Keratinocyte (primary cell): Measurements from ENCODE around the gene GTF3C4. TPM values are rescaled to one million over a fixed set of nuclear protein-coding genes. Genes with fewer than 3 reads are reported as not detected.

Experiments
- DNase-seq: peaks from one replicate; pipeline ENCODE4 v3.0.0-alpha.2; 2011; ENCODE audit warnings: low read depth, missing footprints, low spot score
- FAIRE-seq: peaks from 2 replicates; lab custom pipeline; 2011; peaks lifted over from hg19 to GRCh38; lab: Jason Lieb, UNC
- H2AFZ ChIP-seq: 2 replicates; pipeline ENCODE4 v1.6.0; 2012; ENCODE audit warnings: low read length, control low read depth, inconsistent platforms; ENCODE audit not compliant: control insufficient read depth
- H3K27ac ChIP-seq: 2 replicates; pipeline ENCODE4 v1.5.1; 2011; ENCODE audit warnings: low read length; ENCODE audit not compliant: control insufficient read depth, insufficient read depth
- H3K27me3 ChIP-seq: 3 replicates; pipeline ENCODE4 v1.6.0; 2011; ENCODE audit warnings: low read length; ENCODE audit not compliant: control insufficient read depth, insufficient read depth; ENCODE audit errors: extremely low read depth
- H3K36me3 ChIP-seq, 2 experiments: 2 replicates in 1 of 2; 3 replicates in 1 of 2; pipeline ENCODE4 v1.5.1; 2011; ENCODE audit warnings: low read length in 2 of 2, mild to moderate bottlenecking in 1 of 2; ENCODE audit not compliant: control insufficient read depth in 2 of 2, insufficient read depth in 2 of 2; ENCODE audit errors: extremely low read depth in 1 of 2
- H3K4me1 ChIP-seq: 3 replicates; pipeline ENCODE4 v1.5.1; 2011; ENCODE audit warnings: low read length; ENCODE audit not compliant: control insufficient read depth, insufficient read depth; ENCODE audit errors: extremely low read depth
- H3K4me2 ChIP-seq: 3 replicates; pipeline ENCODE4 v1.6.0; 2011; ENCODE audit warnings: low read depth, low read length; ENCODE audit not compliant: control insufficient read depth, insufficient read depth; ENCODE audit errors: extremely low read depth
- H3K4me3 ChIP-seq, 3 experiments: fragments of 200-600 bp in 1 of 3; sonication (generic) in 1 of 3; 2 replicates in 2 of 3; 3 replicates in 1 of 3; pipeline ENCODE4 v1.5.1; 2011 to 2016; ENCODE audit warnings: low read length in 3 of 3, mild to moderate bottlenecking in 3 of 3, control low read depth in 2 of 3, inconsistent platforms in 1 of 3, low read depth in 1 of 3, mixed read lengths in 1 of 3, mixed run types in 1 of 3, moderate library complexity in 1 of 3; ENCODE audit not compliant: control insufficient read depth in 2 of 3, insufficient read depth in 2 of 3; ENCODE audit errors: extremely low read depth in 1 of 3
- H3K79me2 ChIP-seq: 2 replicates; pipeline ENCODE4 v1.6.0; 2012; ENCODE audit warnings: low read length; ENCODE audit not compliant: control insufficient read depth, insufficient read depth
- H3K9ac ChIP-seq: 3 replicates; pipeline ENCODE4 v1.6.0; 2011; ENCODE audit warnings: low read length; ENCODE audit not compliant: control insufficient read depth, insufficient read depth; ENCODE audit errors: extremely low read depth
- H3K9me1 ChIP-seq: 3 replicates; pipeline ENCODE4 v1.6.0; 2011; ENCODE audit warnings: low read length; ENCODE audit not compliant: control insufficient read depth, insufficient read depth; ENCODE audit errors: extremely low read depth
- H3K9me3 ChIP-seq: 2 replicates; pipeline ENCODE4 v1.5.1; 2012; ENCODE audit warnings: low read depth, low read length; ENCODE audit not compliant: control insufficient read depth
- H4K20me1 ChIP-seq: 3 replicates; pipeline ENCODE4 v1.6.0; 2011; ENCODE audit warnings: low read length; ENCODE audit not compliant: control insufficient read depth, insufficient read depth; ENCODE audit errors: extremely low read depth
- CTCF ChIP-seq, 3 experiments: IDR thresholded peaks in 1 of 3; conservative IDR thresholded peaks in 1 of 3; optimal IDR thresholded peaks in 1 of 3; 2 replicates in 2 of 3; 3 replicates in 1 of 3; pipeline versions ENCODE3 to v1.5.1; 2011; ENCODE audit warnings: low read length in 3 of 3, mild to moderate bottlenecking in 3 of 3, moderate library complexity in 2 of 3, control low read depth in 1 of 3, inconsistent platforms in 1 of 3; ENCODE audit not compliant: insufficient read depth in 2 of 3; ENCODE audit errors: extremely low read depth in 1 of 3
- EZH2 ChIP-seq: IDR thresholded peaks from one replicate; pipeline ENCODE4 v1.6.1; 2012; ENCODE audit warnings: inconsistent platforms, mild to moderate bottlenecking, low read length, moderate library complexity
- dilution Hi-C: fragments of 300-500 bp; cut with MboI; formaldehyde crosslinking; loops from one replicate; pipeline ENCODE4 v1.7.0; 2020; ENCODE audit warnings: low sequenced_read_pairs; ENCODE audit not compliant: extremely low pct_ligation_motif_present
- polyA plus RNA-seq, 5 experiments: library from polyadenylated mRNA; depleted of rRNA in 3 of 5; stranded (reverse) in 3 of 5; stranded (forward) in 1 of 5; unstranded in 1 of 5; fragments of >200 nt; gene quantifications; 1 replicate in 1 of 5; 2 replicates in 3 of 5; 3 replicates in 1 of 5; pipeline versions ENCODE4 v1.2.1 to v1.2.3, GENCODE V29; 2011 to 2012; ENCODE audit warnings: missing spikeins in 2 of 5, low read depth in 1 of 5, low replicate concordance in 1 of 5

GTF3C4 gene
- polyA plus RNA-seq, 1 donor (not counting 4 experiments of a cell fraction or from before 2014, with no cell fraction given): 7.7 TPM

- Histone ChIP-seq H3K79me2 (no peaks in the 10 kb centered on the region), H3K27ac (no peak overlapping the region), H4K20me1 (no peaks in the 10 kb centered on the region), H2AFZ (no peak overlapping the region), H3K27me3 (no peaks in the 10 kb centered on the region), H3K9me3 (no peaks in the 10 kb centered on the region), H3K4me2 (no peak overlapping the region), H3K9me1 (no peaks in the 10 kb centered on the region), H3K36me3 (peaks cover 17 to 37% of the 10 kb centered on the region in 2 experiments), H3K4me3 (no peak overlapping the region), H3K4me1 (no peaks in the 10 kb centered on the region), H3K9ac (no peak overlapping the region)
- dilution Hi-C loops: no loop called here
- DNase-seq (no peak), FAIRE-seq (no peak)
- TF ChIP-seq EZH2: no peak
- TF ChIP-seq CTCF (optimal IDR thresholded peaks at IDR 0.05 in 1 of 3, IDR thresholded peaks at IDR 0.05 in 1 of 3, conservative IDR thresholded peaks at IDR 0.05 in 1 of 3; ENCODE audit: extremely low read depth in 1 of 3, insufficient read depth in 2 of 3, low read length in 3 of 3): no peak
These were observed 30.9 kb upstream of the GTF3C4 start for GRCh38 chr9:132639322-132639721.

GRCh38 chr9:132641216-132641615 is 29.0 kb upstream of the GTF3C4 start:
- no peak for TF ChIP-seq EZH2
- no peak for TF ChIP-seq CTCF (optimal IDR thresholded peaks at IDR 0.05 in 1 of 3, IDR thresholded peaks at IDR 0.05 in 1 of 3, conservative IDR thresholded peaks at IDR 0.05 in 1 of 3; ENCODE audit: extremely low read depth in 1 of 3, insufficient read depth in 2 of 3, low read length in 3 of 3)
- H3K79me2 ChIP-seq: no peaks in the 10 kb centered on the region
- H3K4me2 ChIP-seq: no peak overlapping the region
- dilution Hi-C loops: no loop called here
- no peak for DNase-seq
- H3K36me3 ChIP-seq: peaks cover 20 to 49% of the 10 kb centered on the region in 2 experiments
- H3K9me1 ChIP-seq: no peaks in the 10 kb centered on the region
- no peak overlapping the region for H3K4me3 ChIP-seq
- no peak for FAIRE-seq
- H3K9ac ChIP-seq: no peak overlapping the region
- no peak overlapping the region for H2AFZ ChIP-seq
- H4K20me1 ChIP-seq: no peaks in the 10 kb centered on the region
- H3K4me1 ChIP-seq: no peaks in the 10 kb centered on the region
- H3K9me3 ChIP-seq: no peaks in the 10 kb centered on the region
- H3K27ac ChIP-seq: no peak overlapping the region
- H3K27me3 ChIP-seq: no peaks in the 10 kb centered on the region
